OCI-LY3 (cell line): ENCODE measurements around the gene LRBA.

Experiments
- H2AFZ ChIP-seq: fragments of 200-600, 300-600 bp; shearing (Covaris generic); 2 replicates; pipeline ENCODE4 v1.6.0; 2014; ENCODE audit warnings: antibody characterized with exemption, low read depth, low read length
- H3K27ac ChIP-seq: fragments of 200-600, 300-600 bp; sonication (generic); 2 replicates; pipeline ENCODE4 v1.5.1; 2014; ENCODE audit warnings: mild to moderate bottlenecking, low read length, moderate library complexity, mixed read lengths
- H3K27me3 ChIP-seq: fragments of 200-600, 300-600 bp; sonication (generic); 2 replicates; pipeline ENCODE4 v1.6.1; 2014; ENCODE audit warnings: low read depth, low read length, mixed read lengths
- H3K36me3 ChIP-seq: fragments of 200-600, 300-600 bp; sonication (generic); replicated peaks from 2 replicates; pipeline ENCODE3; 2014; ENCODE audit warnings: low read depth, low read length, mixed read lengths
- H3K4me1 ChIP-seq: fragments of 300-600, 200-600 bp; sonication (generic); 2 replicates; pipeline ENCODE4 v1.6.1; 2014; ENCODE audit warnings: low read length, mixed read lengths
- H3K4me2 ChIP-seq: fragments of 200-600, 300-600 bp; sonication (generic); 2 replicates; pipeline ENCODE4 v1.6.1; 2014; ENCODE audit warnings: low read length, mixed read lengths
- H3K4me3 ChIP-seq: fragments of 300-600, 200-600 bp; sonication (generic); 2 replicates; pipeline ENCODE4 v1.5.1; 2014; ENCODE audit warnings: antibody characterized with exemption, mild to moderate bottlenecking, low read length, moderate library complexity
- H3K79me2 ChIP-seq: fragments of 300-600, 200-600 bp; shearing (Covaris generic); 2 replicates; pipeline ENCODE4 v1.6.1; 2014; ENCODE audit warnings: mild to moderate bottlenecking, low read length, mixed read lengths
- H3K9ac ChIP-seq: fragments of 300-600, 200-600 bp; shearing (Covaris generic); 2 replicates; pipeline ENCODE4 v1.6.0; 2014; ENCODE audit warnings: mild to moderate bottlenecking, low read length, moderate library complexity
- H3K9me3 ChIP-seq: fragments of 200-600, 300-600 bp; shearing (Covaris generic); 2 replicates; pipeline ENCODE4 v1.6.1; 2014; ENCODE audit warnings: low read length, mixed read lengths; ENCODE audit not compliant: insufficient read depth
- H4K20me1 ChIP-seq: fragments of 200-600, 300-600 bp; sonication (generic); 2 replicates; pipeline ENCODE4 v1.6.1; 2016; ENCODE audit warnings: low read length, mixed read lengths; ENCODE audit not compliant: insufficient read depth
- EZH2phosphoT487 ChIP-seq: fragments of 200-600 bp; shearing (Covaris generic); IDR thresholded peaks from 2 replicates; pipeline ENCODE4 v1.6.1; 2018; ENCODE audit warnings: antibody characterized with exemption, mixed run types, low read depth
- TF ChIP-seq, protein P1 (sequence below): fragments of 200-600, 300-600 bp; sonication (generic); IDR thresholded peaks from 2 replicates; pipeline ENCODE4 v1.5.1; 2014; ENCODE audit warnings: antibody characterized with exemption, low read length, low read depth

The LRBA gene

DNA sequence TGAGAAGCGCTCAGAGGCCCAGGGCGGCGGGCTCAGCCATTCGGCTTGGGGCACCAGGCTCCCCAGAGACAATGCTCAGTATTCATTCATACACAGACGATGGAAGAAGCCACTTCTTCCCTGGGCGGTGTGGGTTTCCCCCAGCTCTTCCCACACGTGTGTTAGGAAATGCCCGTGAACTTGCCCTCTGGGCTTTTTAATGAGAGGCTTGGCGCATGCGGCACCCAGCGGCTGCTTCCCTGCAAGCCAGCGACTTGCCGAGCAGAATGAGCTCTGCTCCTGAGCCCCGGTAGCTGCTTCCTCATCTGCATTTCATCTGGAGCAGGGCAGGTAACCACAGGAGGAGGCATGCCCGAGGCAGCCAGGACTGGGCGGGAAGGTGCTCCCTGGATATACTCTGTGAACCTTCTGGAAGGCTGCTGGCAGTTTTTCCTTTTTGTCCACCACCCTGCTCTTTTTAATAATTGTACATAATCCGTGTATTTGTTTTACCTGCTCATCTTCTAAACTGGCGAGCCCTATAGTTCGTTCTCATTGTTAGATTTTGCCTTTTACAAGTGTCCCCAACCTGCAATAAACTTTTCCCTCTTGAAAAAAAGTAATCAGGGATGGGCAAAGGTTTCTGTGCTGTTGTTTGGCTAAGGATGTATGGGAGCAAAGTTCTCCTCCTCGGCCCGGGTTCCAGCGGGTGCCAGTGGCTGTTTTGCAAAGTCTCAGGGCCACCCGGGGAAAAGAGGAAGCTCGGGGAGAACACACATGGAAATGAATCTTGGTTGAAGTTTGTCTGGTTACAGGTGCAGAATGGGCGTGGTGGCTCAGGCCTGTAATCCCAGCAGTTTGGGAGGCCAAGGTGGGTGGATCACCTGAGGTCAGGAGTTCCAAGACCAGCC, 758.0 kb downstream of the LRBA start:
- H3K4me1 ChIP-seq, result no peaks in the 10 kb centered on the region
- no peak overlapping the region for H3K4me2 ChIP-seq
- H3K79me2 ChIP-seq, result no peaks in the 10 kb centered on the region
- no peaks in the 10 kb centered on the region for H3K36me3 ChIP-seq
- H3K4me3 ChIP-seq, result no peak overlapping the region
- H3K27me3 ChIP-seq, result no peaks in the 10 kb centered on the region
- H3K9ac ChIP-seq, result no peak overlapping the region
- no peak overlapping the region for H3K27ac ChIP-seq
- TF ChIP-seq, protein P1, sequence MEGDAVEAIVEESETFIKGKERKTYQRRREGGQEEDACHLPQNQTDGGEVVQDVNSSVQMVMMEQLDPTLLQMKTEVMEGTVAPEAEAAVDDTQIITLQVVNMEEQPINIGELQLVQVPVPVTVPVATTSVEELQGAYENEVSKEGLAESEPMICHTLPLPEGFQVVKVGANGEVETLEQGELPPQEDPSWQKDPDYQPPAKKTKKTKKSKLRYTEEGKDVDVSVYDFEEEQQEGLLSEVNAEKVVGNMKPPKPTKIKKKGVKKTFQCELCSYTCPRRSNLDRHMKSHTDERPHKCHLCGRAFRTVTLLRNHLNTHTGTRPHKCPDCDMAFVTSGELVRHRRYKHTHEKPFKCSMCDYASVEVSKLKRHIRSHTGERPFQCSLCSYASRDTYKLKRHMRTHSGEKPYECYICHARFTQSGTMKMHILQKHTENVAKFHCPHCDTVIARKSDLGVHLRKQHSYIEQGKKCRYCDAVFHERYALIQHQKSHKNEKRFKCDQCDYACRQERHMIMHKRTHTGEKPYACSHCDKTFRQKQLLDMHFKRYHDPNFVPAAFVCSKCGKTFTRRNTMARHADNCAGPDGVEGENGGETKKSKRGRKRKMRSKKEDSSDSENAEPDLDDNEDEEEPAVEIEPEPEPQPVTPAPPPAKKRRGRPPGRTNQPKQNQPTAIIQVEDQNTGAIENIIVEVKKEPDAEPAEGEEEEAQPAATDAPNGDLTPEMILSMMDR, result no peak
- no peak for TF ChIP-seq EZH2phosphoT487
- no peaks in the 10 kb centered on the region for H3K9me3 ChIP-seq
- no peaks in the 10 kb centered on the region for H4K20me1 ChIP-seq
- H2AFZ ChIP-seq, result no peak overlapping the region

DNA sequence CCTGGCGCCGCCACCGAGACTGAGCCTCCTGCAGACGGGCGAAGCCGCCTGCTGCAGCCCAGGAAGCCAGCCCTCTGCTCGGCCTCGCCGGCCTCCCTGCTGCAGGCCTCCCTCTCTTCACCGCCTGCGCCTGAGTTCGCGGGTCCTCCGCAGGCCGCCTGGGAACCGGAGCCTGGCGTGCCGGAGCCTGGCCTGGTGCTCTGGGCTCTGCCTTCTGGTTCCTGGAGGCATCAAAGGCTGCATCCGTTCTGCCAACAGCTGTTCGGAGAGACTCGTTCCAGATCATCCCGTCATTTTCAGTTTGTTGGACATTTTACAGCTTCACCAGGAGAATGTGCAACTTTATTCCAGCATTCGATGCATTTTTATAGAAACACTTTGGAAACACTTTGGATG, 758.9 kb downstream of the LRBA start:
- Histone ChIP-seq H3K79me2 (no peaks in the 10 kb centered on the region), H4K20me1 (no peaks in the 10 kb centered on the region), H3K27ac (no peak overlapping the region), H3K4me2 (no peak overlapping the region), H3K9me3 (no peaks in the 10 kb centered on the region), H3K4me1 (no peaks in the 10 kb centered on the region), H3K36me3 (no peaks in the 10 kb centered on the region), H3K9ac (no peak overlapping the region), H3K27me3 (no peaks in the 10 kb centered on the region), H3K4me3 (no peak overlapping the region), H2AFZ (no peak overlapping the region)
- no peak for TF ChIP-seq EZH2phosphoT487
- TF ChIP-seq, protein P1, result no peak

DNA sequence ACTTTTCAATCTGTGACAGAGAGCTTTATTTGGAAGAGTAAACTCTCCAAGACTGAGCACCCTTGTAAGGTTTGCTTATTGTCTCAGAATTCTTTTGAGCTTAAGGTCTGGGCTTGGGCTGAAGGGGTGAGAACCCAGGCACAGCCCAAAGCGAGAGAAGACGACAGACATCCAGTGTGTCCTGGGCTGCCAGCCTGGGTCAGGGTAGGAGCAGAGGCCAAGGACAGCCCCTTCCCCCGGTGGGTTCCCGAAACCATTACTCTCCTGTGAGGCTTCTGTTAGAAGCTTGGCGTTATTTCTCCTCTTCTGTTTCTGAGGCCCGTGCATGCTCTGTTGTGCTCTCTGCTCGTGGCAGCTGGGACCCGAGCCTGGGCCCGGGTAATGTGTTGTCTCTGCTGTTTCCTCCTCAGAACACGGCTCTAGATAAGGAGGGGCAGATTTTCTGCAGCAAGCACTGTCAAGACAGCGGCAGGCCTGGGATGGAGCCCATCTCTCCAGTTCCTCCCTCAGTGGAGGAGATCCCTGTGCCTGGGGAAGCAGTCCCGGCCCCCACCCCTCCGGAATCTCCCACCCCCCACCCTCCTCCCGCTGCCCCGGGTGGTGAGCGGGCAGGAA, 759.4 kb downstream of the LRBA start:
- H3K4me1 ChIP-seq, result no peaks in the 10 kb centered on the region
- H3K9ac ChIP-seq, result no peak overlapping the region
- H3K4me2 ChIP-seq, result no peak overlapping the region
- no peaks in the 10 kb centered on the region for H3K27me3 ChIP-seq
- H3K27ac ChIP-seq, result no peak overlapping the region
- no peak overlapping the region for H2AFZ ChIP-seq
- TF ChIP-seq, protein P1, result no peak
- TF ChIP-seq EZH2phosphoT487, result no peak
- no peaks in the 10 kb centered on the region for H3K9me3 ChIP-seq
- no peaks in the 10 kb centered on the region for H3K79me2 ChIP-seq
- H3K36me3 ChIP-seq, result no peaks in the 10 kb centered on the region
- no peaks in the 10 kb centered on the region for H4K20me1 ChIP-seq
- H3K4me3 ChIP-seq, result no peak overlapping the region

DNA sequence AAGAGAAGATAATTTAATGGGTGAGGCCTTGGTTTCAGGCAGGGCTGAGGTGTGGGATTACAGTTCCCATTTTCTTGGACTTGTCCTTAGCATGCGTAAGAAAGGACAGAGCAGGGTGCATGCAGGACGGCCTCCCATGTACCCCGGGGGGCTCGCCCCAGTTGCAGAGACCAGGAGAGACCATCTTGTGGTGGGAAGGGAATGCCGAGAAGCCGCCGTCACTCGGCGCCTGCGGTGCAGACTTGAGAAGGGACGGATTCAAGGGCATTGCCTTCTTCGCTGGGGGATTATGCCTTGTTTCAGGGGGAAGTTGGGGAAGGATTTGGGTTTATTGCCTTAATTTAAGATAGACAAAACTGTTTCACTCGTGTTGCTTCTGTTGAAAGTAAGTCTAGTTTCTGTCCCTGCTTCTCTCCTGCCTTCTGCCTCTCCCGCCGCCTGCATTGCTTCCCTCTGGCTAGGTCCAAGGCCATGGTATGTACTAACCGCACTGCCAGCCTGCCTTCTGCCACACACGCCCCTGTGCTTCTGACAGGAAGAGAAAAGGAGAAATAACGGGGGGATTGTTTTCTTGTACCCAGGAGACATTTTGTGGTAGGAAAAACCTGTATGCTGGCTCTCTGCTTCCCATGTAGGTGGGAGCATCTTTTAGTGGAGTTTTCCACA, 761.0 kb downstream of the LRBA start:
- Histone ChIP-seq H3K79me2 (no peaks in the 10 kb centered on the region), H2AFZ (no peak overlapping the region), H3K27me3 (no peaks in the 10 kb centered on the region), H4K20me1 (no peaks in the 10 kb centered on the region), H3K4me2 (no peak overlapping the region), H3K27ac (no peak overlapping the region), H3K9me3 (no peaks in the 10 kb centered on the region), H3K36me3 (no peaks in the 10 kb centered on the region), H3K9ac (no peak overlapping the region), H3K4me3 (no peak overlapping the region), H3K4me1 (no peaks in the 10 kb centered on the region)
- TF ChIP-seq, protein P1, result no peak
- no peak for TF ChIP-seq EZH2phosphoT487
